HS-5 (cell line): Measurements from ENCODE around the gene ID1.
A peak's percentile ranks its signal among the peaks of the same experiment; 100 is the strongest.
"Not testable (repeated sequence)": the region's sequence is repeated elsewhere in the genome, so short reads cannot be mapped to it uniquely, and the experiment has no call there.

ENCODE experiments used
- DNase-seq: peaks from one replicate; pipeline ENCODE4 v3.0.0-alpha.2; 2012; ENCODE audit warnings: low read depth

Gene ID1

GRCh38 chr20:31638317-31638716, 33.2 kb downstream of the ID1 start:
- DNase-seq: no peak

- no peak for DNase-seq
These were observed 33.7 kb downstream of the ID1 start for GRCh38 chr20:31638816-31639215.

GRCh38 chr20:31640259-31640658, 35.2 kb downstream of the ID1 start:
- DNase-seq: no peak

GRCh38 chr20:31641391-31641790, 36.3 kb downstream of the ID1 start:
- no peak for DNase-seq

GRCh38 chr20:31642837-31643236, 37.7 kb downstream of the ID1 start:
- DNase-seq: no peak

- DNase-seq: no peak
These were observed 38.4 kb downstream of the ID1 start for GRCh38 chr20:31643522-31643921.

- no peak for DNase-seq
These were observed 39.6 kb downstream of the ID1 start for GRCh38 chr20:31644701-31645100.

GRCh38 chr20:31648104-31648503, 43.0 kb downstream of the ID1 start:
- DNase-seq: not testable (repeated sequence)

- DNase-seq: peak; percentile 28
These were observed 47.9 kb downstream of the ID1 start for GRCh38 chr20:31652917-31653396.

GRCh38 chr20:31653561-31653960, 48.5 kb downstream of the ID1 start:
- no peak for DNase-seq

GRCh38 chr20:31654534-31654933, 49.4 kb downstream of the ID1 start:
- DNase-seq: no peak
